Esophagus muscularis mucosa (tissue), 4 donors: ENCODE measurements around the gene CHCHD6. TPM values are rescaled to one million over a fixed set of nuclear protein-coding genes. Genes with fewer than 3 reads are reported as not detected.
"Not testable (repeated sequence)": the region's sequence is repeated elsewhere in the genome, so short reads cannot be mapped to it uniquely, and the experiment has no call there.

Source experiments
- DNase-seq: peaks from one replicate; pipeline ENCODE4 v3.0.0-alpha.2; 2017; ENCODE audit errors: extremely low spot score
- H3K27ac ChIP-seq, 4 donors: fragments of 200-600 bp; sonication (generic); replicated peaks in 1 of 4; 1 replicate in 3 of 4; 2 replicates in 1 of 4; pipeline ENCODE4 v1.5.1; 2016 to 2019; ENCODE audit warnings: mild to moderate bottlenecking in 1 of 4
- H3K27me3 ChIP-seq, 4 donors: fragments of 200-600 bp; sonication (generic); one replicate each; pipeline versions ENCODE4 v1.5.1 to v1.6.0; 2016 to 2019
- H3K36me3 ChIP-seq, 4 donors: fragments of 200-600 bp; sonication (generic); one replicate each; pipeline ENCODE4 v1.5.1; 2016 to 2019
- H3K4me1 ChIP-seq, 4 donors: fragments of 200-600 bp; sonication (generic); one replicate each; pipeline ENCODE4 v1.5.1; 2016 to 2019
- H3K4me3 ChIP-seq, 4 donors: fragments of 200-600 bp; sonication (generic); 1 replicate in 2 of 4; 2 replicates in 2 of 4; pipeline ENCODE4 v1.5.1; 2016 to 2019; ENCODE audit warnings: mild to moderate bottlenecking in 4 of 4, moderate library complexity in 1 of 4
- H3K9me3 ChIP-seq, 4 donors: fragments of 200-600 bp; sonication (generic); 1 replicate in 3 of 4; 2 replicates in 1 of 4; pipeline ENCODE4 v1.5.1; 2016 to 2019
- EP300 ChIP-seq: sonication (generic); formaldehyde crosslinking; IDR thresholded peaks from one replicate; pipeline ENCODE4 v1.6.1; 2017; ENCODE audit warnings: antibody characterized with exemption
- POLR2A ChIP-seq: fragments of 450-650 bp; IDR thresholded peaks from one replicate; pipeline ENCODE4 v1.6.1; 2017; ENCODE audit warnings: antibody characterized with exemption, moderate library complexity, mild to moderate bottlenecking, low read depth
- POLR2AphosphoS5 ChIP-seq, 2 donors: sonication (generic); formaldehyde crosslinking; IDR thresholded peaks; one replicate each; pipeline ENCODE4 v1.6.1; 2017; ENCODE audit warnings: antibody characterized with exemption in 2 of 2
- WGBS: methylation state at CpG from one replicate; pipeline ENCODE4 v1.1.5; 2018; 5-methylcytosine and 5-hydroxymethylcytosine counted together
- intact Hi-C: fragments of 100-400 bp; cut with DNase I; formaldehyde crosslinking; loops from one replicate; pipeline ENCODE4 v1.15.1; 2023
- total RNA-seq, 4 donors: library from RNA; depleted of rRNA; stranded (reverse); fragments of >200 nt; gene quantifications; one replicate each; pipeline versions ENCODE4 v1.1.0 to v1.2.1, GENCODE V29; 2016
- TF ChIP-seq, protein P1 (sequence below), 3 experiments: fragments of 200-600 bp in 2 of 3; fragments of 450-650 bp in 1 of 3; sonication (generic) in 2 of 3; IDR thresholded peaks; one replicate each; pipeline ENCODE4 v1.5.1; 2017 to 2019; ENCODE audit warnings: antibody characterized with exemption in 3 of 3, mild to moderate bottlenecking in 2 of 3, moderate library complexity in 1 of 3

Gene CHCHD6
- total RNA-seq, 4 donors from 2014 or later: 10.3 to 13.4 (median 12.1) TPM

GRCh38 chr3:126792998-126793397 lies 89.0 kb downstream of the CHCHD6 start:
- Histone ChIP-seq H3K9me3 (peaks cover 0 to 6% (median 0%) of the 10 kb centered on the region in 4 donors), H3K4me3 (no peak overlapping the region), H3K27ac (no peak overlapping the region), H3K4me1 (no peaks in the 10 kb centered on the region), H3K27me3 (no peaks in the 10 kb centered on the region), H3K36me3 (no peaks in the 10 kb centered on the region)
- no peak for TF ChIP-seq POLR2AphosphoS5 (IDR thresholded peaks at IDR 0.05)
- intact Hi-C loops: no loop called here
- WGBS: 95% methylated on average over 1 of the region's 1 CpG
- no peak for DNase-seq

GRCh38 chr3:126797563-126797962 lies 93.5 kb downstream of the CHCHD6 start:
- Histone ChIP-seq H3K4me3 (no peak overlapping the region), H3K36me3 (no peaks in the 10 kb centered on the region), H3K4me1 (no peaks in the 10 kb centered on the region), H3K9me3 (peaks cover 0 to 6% (median 0%) of the 10 kb centered on the region in 4 donors), H3K27ac (no peak overlapping the region), H3K27me3 (no peaks in the 10 kb centered on the region)
- 100% methylated on average over 4 of the region's 7 CpGs for WGBS
- TF ChIP-seq, protein P1, sequence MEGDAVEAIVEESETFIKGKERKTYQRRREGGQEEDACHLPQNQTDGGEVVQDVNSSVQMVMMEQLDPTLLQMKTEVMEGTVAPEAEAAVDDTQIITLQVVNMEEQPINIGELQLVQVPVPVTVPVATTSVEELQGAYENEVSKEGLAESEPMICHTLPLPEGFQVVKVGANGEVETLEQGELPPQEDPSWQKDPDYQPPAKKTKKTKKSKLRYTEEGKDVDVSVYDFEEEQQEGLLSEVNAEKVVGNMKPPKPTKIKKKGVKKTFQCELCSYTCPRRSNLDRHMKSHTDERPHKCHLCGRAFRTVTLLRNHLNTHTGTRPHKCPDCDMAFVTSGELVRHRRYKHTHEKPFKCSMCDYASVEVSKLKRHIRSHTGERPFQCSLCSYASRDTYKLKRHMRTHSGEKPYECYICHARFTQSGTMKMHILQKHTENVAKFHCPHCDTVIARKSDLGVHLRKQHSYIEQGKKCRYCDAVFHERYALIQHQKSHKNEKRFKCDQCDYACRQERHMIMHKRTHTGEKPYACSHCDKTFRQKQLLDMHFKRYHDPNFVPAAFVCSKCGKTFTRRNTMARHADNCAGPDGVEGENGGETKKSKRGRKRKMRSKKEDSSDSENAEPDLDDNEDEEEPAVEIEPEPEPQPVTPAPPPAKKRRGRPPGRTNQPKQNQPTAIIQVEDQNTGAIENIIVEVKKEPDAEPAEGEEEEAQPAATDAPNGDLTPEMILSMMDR (IDR thresholded peaks at IDR 0.05): no peak
- TF ChIP-seq EP300 (no peak), POLR2AphosphoS5 (IDR thresholded peaks at IDR 0.05) (no peak), POLR2A (no peak)
- no peak for DNase-seq
- intact Hi-C loops: no loop called here

- Histone ChIP-seq H3K4me3 (no peak overlapping the region), H3K36me3 (no peaks in the 10 kb centered on the region), H3K4me1 (no peaks in the 10 kb centered on the region), H3K27ac (no peak overlapping the region), H3K27me3 (no peaks in the 10 kb centered on the region), H3K9me3 (no peaks in the 10 kb centered on the region)
- no peak for TF ChIP-seq POLR2AphosphoS5 (IDR thresholded peaks at IDR 0.05)
- TF ChIP-seq POLR2A: no peak
- no peak for TF ChIP-seq EP300
- TF ChIP-seq, protein P1 (IDR thresholded peaks at IDR 0.05): no peak
- DNase-seq: no peak
- intact Hi-C loops: no loop called here
- WGBS: 90% methylated on average over 9 of the region's 9 CpGs
Observed at GRCh38 chr3:126798521-126798920, 94.5 kb downstream of the CHCHD6 start.

GRCh38 chr3:126799099-126799498 lies 95.1 kb downstream of the CHCHD6 start:
- intact Hi-C loops: no loop called here
- WGBS: 90% methylated on average over 2 of the region's 2 CpGs
- H3K4me3 ChIP-seq: no peak overlapping the region

GRCh38 chr3:126801312-126801711 lies 97.3 kb downstream of the CHCHD6 start:
- H3K27me3 ChIP-seq, H3K9me3 ChIP-seq, H3K4me1 ChIP-seq, H3K27ac ChIP-seq, H3K36me3 ChIP-seq, H3K4me3 ChIP-seq, DNase-seq, intact Hi-C loops: not testable (repeated sequence)
- WGBS: 97% methylated on average over 6 of the region's 11 CpGs

More at GRCh38 chr3:126799099-126799498, 95.1 kb downstream of the CHCHD6 start:
- Histone ChIP-seq H3K27ac (no peak overlapping the region), H3K4me1 (no peaks in the 10 kb centered on the region), H3K9me3 (no peaks in the 10 kb centered on the region), H3K27me3 (no peaks in the 10 kb centered on the region), H3K36me3 (no peaks in the 10 kb centered on the region)
- no peak for DNase-seq
- no peak for TF ChIP-seq POLR2A
- TF ChIP-seq POLR2AphosphoS5 (IDR thresholded peaks at IDR 0.05): no peak
- TF ChIP-seq EP300: no peak
- TF ChIP-seq, protein P1 (IDR thresholded peaks at IDR 0.05): no peak

DNA sequence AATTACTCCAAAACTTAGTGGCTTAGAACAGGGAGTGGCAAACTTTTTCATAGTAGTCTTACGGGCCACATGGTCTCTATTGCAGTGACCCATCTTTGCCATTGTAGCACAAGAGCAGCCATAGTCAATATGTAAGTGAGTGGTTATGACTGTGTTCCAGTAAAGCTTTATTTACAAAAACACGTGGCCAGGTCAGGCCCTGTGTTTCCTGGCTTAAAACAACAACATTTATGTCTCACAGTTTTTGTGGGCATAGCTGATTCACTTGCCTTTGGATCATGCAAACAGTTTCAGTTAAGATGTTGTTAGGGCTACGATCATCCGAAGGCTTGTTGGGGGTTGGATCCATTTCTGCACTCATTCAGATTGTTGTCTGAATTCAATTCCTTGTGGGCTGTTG lies 103.8 kb downstream of the CHCHD6 start:
- intact Hi-C loops: no loop called here
- Histone ChIP-seq H3K36me3 (no peaks in the 10 kb centered on the region), H3K27me3 (no peaks in the 10 kb centered on the region), H3K27ac (no peak overlapping the region), H3K9me3 (peaks cover 0 to 7% (median 0%) of the 10 kb centered on the region in 4 donors), H3K4me3 (no peak overlapping the region), H3K4me1 (peaks cover 0 to 4% (median 0%) of the 10 kb centered on the region in 4 donors)
- TF ChIP-seq POLR2AphosphoS5 (IDR thresholded peaks at IDR 0.05): no peak
- TF ChIP-seq EP300: no peak
- TF ChIP-seq, protein P1 (IDR thresholded peaks at IDR 0.05): no peak
- no peak for TF ChIP-seq POLR2A
- WGBS: 90% methylated on average over 4 of the region's 4 CpGs
- no peak for DNase-seq
